GM19438 (cell line): Measurements from ENCODE around the gene RTBDN.
"Not testable (repeated sequence)": the region's sequence is repeated elsewhere in the genome, so short reads cannot be mapped to it uniquely, and the experiment has no call there.

Source experiments
- ATAC-seq: cut with Tn5 transposase; IDR thresholded peaks from one replicate; pipeline ENCODE4 v1.9.1; 2021; ENCODE audit warnings: low read depth; ENCODE audit not compliant: unreplicated experiment

Gene RTBDN

GRCh38 chr19:12858041-12858928 is 23.9 kb upstream of the RTBDN start:
- no peak for ATAC-seq

GRCh38 chr19:12856653-12857052 is 22.3 kb upstream of the RTBDN start:
- no peak for ATAC-seq

GRCh38 chr19:12847159-12848139 is 13.1 kb upstream of the RTBDN start:
- ATAC-seq = no peak

GRCh38 chr19:12846613-12847012 is 12.2 kb upstream of the RTBDN start:
- not testable (repeated sequence) for ATAC-seq

- ATAC-seq = no peak
Measured at GRCh38 chr19:12843999-12844732, 9.8 kb upstream of the RTBDN start.

- no peak for ATAC-seq
Measured at GRCh38 chr19:12843328-12843727, 8.9 kb upstream of the RTBDN start.

GRCh38 chr19:12842511-12842910 is 8.1 kb upstream of the RTBDN start:
- no peak for ATAC-seq

- ATAC-seq = no peak
Measured at GRCh38 chr19:12841094-12841493, 6.7 kb upstream of the RTBDN start.

GRCh38 chr19:12840091-12841079 is 6.0 kb upstream of the RTBDN start:
- ATAC-seq = no peak

- ATAC-seq = no peak
Measured at GRCh38 chr19:12838886-12839756, 4.7 kb upstream of the RTBDN start.

GRCh38 chr19:12838182-12838885 is 4.0 kb upstream of the RTBDN start, which contains the start of gene MAST1:
Gene MAST1 (plus strand): TSS chr19:12838515. CDS start chr19:12838573, 58 bp downstream.
- no peak for ATAC-seq

- no peak for ATAC-seq
Measured at GRCh38 chr19:12837225-12837624, 2.8 kb upstream of the RTBDN start.

- ATAC-seq = no peak
Measured at GRCh38 chr19:12836529-12836863, 2.1 kb upstream of the RTBDN start.

- ATAC-seq = no peak
Measured at GRCh38 chr19:12834976-12835757, 788 bp upstream of the RTBDN start.

GRCh38 chr19:12833738-12834565 is 427 bp downstream of the RTBDN start:
- ATAC-seq = no peak

- no peak for ATAC-seq
Measured at GRCh38 chr19:12833418-12833737, 1.0 kb downstream of the RTBDN start.
